ENCODE data around the gene STARD13. TPM values are rescaled to one million over a fixed set of nuclear protein-coding genes. Genes with fewer than 3 reads are reported as not detected.
A peak's percentile ranks its signal among the peaks of the same experiment; 100 is the strongest.

The STARD13 gene
- total RNA-seq, 1 experiment from 2014 or later, result 19.2 TPM

DNA sequence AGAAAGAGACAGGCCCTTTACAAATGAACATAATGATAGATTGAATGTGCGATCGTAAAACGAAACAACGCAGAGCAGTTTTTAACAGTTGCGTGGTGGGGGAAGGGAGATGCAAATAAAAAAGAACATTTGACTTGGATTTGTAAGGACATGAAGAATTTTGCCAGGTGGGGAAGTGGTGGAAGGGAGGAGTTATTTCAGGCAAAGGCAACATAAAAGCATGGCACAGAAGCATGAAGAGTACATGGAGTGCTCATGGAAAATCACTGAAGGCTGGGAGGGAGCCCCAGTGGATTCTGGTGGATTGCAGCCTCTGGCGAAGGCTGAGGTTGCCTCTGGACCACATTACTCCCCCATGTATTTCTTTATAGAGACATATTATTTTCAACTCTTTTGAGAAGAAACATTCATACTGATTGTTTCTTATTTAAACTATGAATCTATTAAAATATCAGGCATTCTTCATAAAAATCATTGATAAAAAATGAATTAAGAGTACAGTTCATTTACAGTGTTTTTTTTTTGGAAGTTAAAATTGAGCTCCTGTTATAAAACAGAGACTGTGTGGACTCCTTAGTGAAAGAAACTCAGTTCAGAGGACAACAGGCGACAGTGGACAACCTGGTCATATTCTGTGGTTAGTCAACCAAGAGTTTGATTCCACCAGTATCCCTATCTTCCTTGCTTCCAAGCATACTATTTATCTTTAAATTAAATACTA, 57.5 kb downstream of the STARD13 start:
- Histone ChIP-seq H3K4me3 (no peak overlapping the region), H3K9me3 (peaks cover 18% of the 10 kb centered on the region), H3K27me3 (no peaks in the 10 kb centered on the region), H3K36me3 (peaks cover 57% of the 10 kb centered on the region)
- DNase-seq, result no peak

DNA sequence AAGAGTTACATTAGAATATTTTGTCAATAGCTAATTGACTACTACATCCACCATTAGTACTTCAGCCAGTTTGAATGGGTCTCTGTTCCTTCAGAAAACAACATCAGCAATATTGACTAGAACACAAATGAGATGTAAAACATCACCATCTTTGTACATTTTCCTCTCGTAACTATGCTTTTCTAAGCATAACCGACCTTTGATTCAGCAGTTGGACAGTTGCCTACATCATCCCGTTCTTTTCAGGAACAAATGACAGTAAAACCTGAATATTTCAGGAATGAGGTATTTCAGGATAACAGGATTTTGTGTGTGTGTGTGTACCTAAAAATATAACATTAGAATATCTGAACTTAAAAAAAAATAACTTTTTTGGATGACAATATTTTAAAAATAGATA, 60.9 kb downstream of the STARD13 start:
- Histone ChIP-seq H3K27me3 (no peaks in the 10 kb centered on the region), H3K9me3 (peaks cover 10% of the 10 kb centered on the region; the same call in 1 of the 2 replicates), H3K4me3 (no peak overlapping the region), H3K36me3 (peaks cover 44% of the 10 kb centered on the region)
- no peak for DNase-seq

DNA sequence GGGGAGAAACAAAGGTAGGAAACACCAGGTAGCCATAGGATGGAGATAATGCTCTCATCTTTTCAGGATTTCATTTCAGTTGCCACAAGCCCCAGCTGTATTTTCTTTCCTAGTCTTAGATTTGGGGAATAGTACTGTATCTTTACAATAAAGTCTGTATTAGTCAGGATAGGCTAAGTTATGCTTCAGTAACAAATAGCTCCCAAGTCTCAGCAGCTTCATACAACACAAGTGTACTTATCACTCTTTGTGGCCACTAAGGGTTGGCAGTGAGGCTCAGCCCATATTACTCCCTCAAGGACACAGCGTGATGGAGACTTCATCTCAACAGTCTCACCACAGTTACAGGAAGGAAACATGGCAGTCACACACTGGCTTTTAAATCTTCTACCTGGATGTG, 61.4 kb downstream of the STARD13 start:
- Histone ChIP-seq H3K9me3 (peaks cover 10% of the 10 kb centered on the region; the same call in 1 of the 2 replicates), H3K36me3 (peaks cover 43% of the 10 kb centered on the region), H3K4me3 (no peak overlapping the region), H3K27me3 (no peaks in the 10 kb centered on the region)
- no peak for DNase-seq

DNA sequence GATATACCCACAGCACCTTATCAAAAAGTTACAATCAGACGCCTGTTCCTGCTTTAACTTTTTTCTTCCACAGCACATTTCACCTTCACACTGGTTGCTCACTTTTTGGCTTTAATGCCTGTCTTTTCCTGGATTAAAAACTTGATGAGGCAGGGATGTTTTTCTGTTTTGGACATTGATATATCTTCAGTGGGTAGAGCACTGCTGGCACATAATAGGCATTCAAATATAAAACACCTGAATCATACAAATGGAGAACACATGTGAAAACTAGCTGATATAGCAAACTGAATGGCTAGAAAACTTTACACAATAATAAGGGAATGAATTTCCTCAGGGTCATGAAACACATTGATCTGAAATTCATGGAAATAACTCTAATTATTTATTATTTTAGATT, 65.6 kb downstream of the STARD13 start:
- no peak overlapping the region for H3K4me3 ChIP-seq
- DNase-seq, result no peak
- H3K27me3 ChIP-seq, result no peaks in the 10 kb centered on the region
- peaks cover 8% of the 10 kb centered on the region; the same call in 1 of the 2 replicates for H3K9me3 ChIP-seq
- peaks cover 39% of the 10 kb centered on the region for H3K36me3 ChIP-seq

DNA sequence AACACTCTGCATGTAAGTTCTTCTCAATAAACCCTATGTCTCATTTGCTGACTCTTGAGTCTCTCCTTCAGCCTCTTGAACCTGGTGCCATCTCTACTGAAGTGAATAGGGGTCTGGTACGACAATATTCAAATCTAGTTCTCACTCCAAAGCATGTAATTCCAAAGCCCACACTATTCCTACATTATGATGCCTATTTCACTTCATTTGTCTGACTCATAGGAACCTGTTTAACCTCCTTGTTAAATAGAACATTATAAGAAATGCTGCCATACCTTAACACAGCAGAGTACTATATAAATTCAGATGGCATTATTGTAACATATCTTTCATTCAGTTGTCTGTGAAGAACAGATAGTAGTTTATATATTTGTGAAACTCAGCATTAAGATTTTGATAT, 67.1 kb downstream of the STARD13 start:
- no peak overlapping the region for H3K4me3 ChIP-seq
- H3K9me3 ChIP-seq, result no peaks in the 10 kb centered on the region
- peaks cover 27% of the 10 kb centered on the region for H3K36me3 ChIP-seq
- no peak for DNase-seq
- H3K27me3 ChIP-seq, result no peaks in the 10 kb centered on the region

DNA sequence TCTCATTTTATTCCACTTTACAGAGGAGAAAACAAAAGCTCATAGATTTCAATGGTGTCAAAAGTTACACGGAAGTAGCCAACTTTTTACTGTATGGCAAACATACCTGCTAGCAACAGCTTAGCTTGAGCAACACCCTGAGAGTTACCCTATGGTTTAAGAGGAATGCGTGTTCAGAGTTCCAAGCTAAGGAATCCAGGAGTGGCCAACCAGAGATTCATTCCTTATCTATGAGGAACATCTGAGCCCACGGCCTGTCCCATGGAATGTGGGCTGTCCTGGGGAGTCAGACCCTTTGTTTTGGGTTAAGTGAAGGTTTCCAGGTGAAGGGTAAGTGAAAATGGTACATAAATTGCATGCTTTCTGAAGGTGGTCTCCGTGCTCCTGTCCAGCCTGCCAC, 67.5 kb downstream of the STARD13 start:
- no peak overlapping the region for H3K4me3 ChIP-seq
- H3K36me3 ChIP-seq, result peaks cover 24% of the 10 kb centered on the region
- no peak for DNase-seq
- no peaks in the 10 kb centered on the region for H3K27me3 ChIP-seq
- no peaks in the 10 kb centered on the region for H3K9me3 ChIP-seq

DNA sequence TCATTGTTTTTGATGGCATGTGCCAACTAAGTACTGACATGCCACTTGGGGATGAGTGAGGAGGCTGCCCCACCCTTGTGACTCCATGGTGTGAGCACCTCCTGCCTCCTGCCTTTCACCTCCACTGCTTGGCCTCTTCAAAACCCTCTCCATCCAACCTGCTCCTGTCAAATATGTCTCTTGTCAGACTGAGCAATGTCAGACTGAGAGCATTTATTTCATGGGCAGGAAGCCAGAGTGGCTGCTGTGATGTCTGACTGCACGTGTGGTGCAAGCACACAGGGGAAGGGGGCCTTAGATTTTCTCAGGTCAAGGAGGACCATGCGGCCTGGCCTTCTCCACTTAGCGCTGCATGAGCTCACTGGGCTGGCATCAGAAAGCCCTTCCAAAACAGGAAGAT, 68.3 kb downstream of the STARD13 start:
- H3K4me3 ChIP-seq, result no peak overlapping the region
- H3K36me3 ChIP-seq, result peaks cover 18% of the 10 kb centered on the region
- no peaks in the 10 kb centered on the region for H3K27me3 ChIP-seq
- DNase-seq, result no peak
- no peaks in the 10 kb centered on the region for H3K9me3 ChIP-seq

DNA sequence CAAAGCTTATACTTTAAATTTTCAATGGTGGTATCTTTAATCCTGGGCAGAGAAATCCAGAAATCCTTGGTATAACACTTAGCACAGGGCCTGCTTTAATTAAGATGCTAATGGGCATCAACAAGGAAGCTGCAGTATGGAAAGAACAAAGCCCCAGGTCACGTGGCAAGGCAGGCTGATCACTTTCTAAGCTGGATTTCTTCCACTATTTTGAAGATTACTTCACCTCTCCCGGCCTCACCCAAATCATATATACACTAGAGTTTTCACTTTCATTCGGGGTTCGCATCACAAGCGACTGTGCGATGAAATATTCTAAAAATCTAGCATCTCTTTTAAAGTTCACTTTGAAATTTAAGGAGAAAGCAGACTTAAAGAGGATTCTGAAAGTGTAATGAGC, 71.8 kb downstream of the STARD13 start:
- DNase-seq, result no peak
- Histone ChIP-seq H3K27me3 (no peaks in the 10 kb centered on the region), H3K36me3 (peaks cover 16% of the 10 kb centered on the region), H3K9me3 (no peaks in the 10 kb centered on the region), H3K4me3 (no peak overlapping the region)

DNA sequence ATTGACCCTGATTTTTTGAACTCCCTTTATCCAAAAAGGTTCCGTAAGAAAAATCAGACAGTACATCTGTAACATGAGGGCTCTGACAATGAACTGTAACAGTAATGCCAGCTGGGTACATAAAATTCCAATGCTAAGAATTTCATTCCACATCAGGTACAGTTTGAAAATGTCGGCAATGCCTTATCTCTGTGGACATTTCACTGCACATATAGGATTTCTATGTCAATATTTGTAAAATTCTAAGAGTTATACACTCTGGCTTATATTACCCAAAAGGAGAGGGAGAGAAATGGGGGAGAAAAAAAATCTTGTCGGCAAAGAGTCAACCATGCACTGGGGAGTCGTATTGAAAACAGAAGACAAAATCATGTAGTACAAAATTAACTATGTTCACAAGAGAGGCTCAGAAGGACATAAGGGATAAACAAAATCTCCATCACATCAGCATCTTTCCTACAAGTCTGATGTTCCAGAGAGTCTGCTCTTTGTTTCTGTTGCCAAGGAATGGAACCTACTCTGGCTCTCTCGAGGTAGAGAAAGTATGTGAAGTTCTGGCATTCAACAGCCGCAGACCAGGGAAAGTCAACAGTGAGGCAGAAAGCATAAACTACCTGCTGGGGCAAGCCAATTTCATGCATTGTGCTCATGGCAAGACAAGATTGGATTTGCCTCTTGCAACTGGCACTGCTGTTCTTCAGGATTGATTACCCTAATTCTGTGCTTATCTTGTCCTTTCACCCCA, 72.4 kb downstream of the STARD13 start:
- Histone ChIP-seq H3K36me3 (peaks cover 10% of the 10 kb centered on the region), H3K9me3 (no peaks in the 10 kb centered on the region), H3K4me3 (no peak overlapping the region), H3K27me3 (no peaks in the 10 kb centered on the region)
- no peak for DNase-seq

DNA sequence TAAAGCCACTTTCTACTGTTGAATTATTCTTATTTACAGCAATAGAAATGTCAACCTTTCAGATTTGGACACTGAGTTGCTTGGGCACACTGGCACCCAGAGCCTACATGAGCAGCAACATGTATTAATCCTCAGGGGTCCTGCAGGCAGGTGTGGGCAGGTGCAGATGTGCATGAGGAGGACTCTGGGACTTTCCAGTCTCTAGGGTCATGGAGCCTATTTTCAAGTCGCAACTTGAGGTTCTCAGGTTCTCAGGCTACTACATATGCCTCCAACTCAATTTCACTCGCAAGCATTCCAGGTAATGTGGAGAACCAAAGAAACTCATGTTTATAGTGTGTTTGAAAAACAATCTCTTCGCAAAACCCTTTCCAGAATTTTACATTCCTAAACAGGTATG, 73.2 kb downstream of the STARD13 start:
- H3K9me3 ChIP-seq, result no peaks in the 10 kb centered on the region
- no peaks in the 10 kb centered on the region for H3K27me3 ChIP-seq
- H3K4me3 ChIP-seq, result no peak overlapping the region
- DNase-seq, result no peak
- H3K36me3 ChIP-seq, result peaks cover 7% of the 10 kb centered on the region; the same call in 1 of the 2 replicates

DNA sequence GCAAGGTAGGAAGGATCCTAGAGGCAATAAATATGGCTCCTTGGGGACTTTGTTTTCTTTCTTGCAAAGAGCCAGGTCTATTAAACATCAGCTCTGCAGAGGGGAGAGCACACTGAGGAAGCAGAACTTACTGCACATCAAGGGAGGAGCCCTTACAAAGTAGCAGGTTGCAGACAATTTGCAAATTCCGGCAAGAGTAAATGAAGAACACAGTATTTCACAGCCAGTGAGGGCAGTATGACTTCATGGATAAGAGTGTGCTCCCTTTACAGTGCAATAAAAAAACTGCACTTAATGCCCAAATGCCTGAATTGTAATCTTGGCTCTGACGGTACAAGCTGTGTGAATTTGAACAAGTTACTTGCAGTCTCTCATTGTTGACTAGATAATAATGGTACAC, 75.5 kb downstream of the STARD13 start:
- H3K9me3 ChIP-seq, result no peaks in the 10 kb centered on the region
- no peak overlapping the region for H3K4me3 ChIP-seq
- peaks cover 7% of the 10 kb centered on the region for H3K36me3 ChIP-seq
- no peak for DNase-seq
- H3K27me3 ChIP-seq, result no peaks in the 10 kb centered on the region

DNA sequence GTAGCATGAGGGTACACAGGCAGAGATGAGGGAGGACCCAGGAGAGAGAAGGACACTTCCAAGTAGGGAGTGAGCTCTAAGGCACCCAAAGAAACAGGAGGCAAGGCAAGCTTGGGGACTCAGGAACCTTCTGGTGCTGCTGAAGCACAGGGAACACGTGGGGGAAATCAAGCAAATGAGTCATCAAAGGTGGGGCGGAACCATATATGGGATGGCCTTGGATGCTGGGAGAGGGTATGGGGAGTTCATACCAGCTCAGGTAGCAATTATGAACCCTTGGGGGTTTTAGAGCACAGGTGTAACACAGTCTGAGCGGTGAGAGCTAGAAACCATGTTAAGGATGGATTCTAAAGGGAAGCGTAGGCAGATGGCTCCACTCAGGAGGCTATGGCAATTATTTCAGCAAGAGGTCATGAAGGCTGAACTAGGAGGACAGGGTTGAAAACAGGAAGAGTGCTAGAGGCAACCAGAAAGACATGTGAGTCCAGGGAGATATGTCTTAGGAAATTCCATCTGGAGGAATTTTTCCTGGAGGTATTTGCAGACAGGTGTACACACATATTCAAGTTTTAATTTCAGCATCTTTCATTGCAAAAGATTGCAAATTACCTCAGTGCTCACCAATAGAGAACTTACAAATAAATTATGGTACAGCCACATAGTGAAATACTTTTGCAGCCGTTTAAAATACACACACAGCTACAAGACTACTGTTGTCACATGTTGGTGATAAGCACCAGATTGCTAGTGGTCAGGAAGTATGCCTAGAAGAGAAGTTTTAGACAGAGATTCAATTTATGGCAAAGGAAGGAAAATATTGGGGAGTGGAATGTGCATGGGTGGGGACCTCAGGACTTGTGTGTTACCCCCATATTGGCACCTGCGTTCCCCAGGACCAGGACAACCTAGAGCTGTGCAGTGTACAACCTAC, 77.0 kb downstream of the STARD13 start:
- peaks cover 12% of the 10 kb centered on the region for H3K36me3 ChIP-seq
- H3K4me3 ChIP-seq, result no peak overlapping the region
- H3K27me3 ChIP-seq, result no peaks in the 10 kb centered on the region
- H3K9me3 ChIP-seq, result no peaks in the 10 kb centered on the region
- DNase-seq, result no peak

DNA sequence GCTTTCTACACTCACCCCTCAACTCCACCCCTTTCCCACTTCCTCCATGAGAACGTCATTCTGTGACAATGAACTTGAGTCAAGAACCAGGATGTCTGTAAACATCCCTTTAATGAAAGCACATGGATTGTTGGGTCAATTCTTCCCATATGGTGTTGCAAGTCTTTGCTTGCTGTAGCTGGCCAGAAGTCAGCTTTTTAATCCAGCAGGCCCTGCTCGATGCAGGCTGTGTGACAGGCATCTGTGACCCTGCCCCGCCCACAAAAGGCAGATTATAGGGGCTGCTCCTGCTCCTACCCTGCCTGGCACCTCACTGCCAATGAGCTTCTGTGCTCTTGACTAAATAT, 78.0 kb downstream of the STARD13 start:
- DNase-seq, result peak; percentile 66
- H3K27me3 ChIP-seq, result no peaks in the 10 kb centered on the region
- peaks cover 18% of the 10 kb centered on the region for H3K36me3 ChIP-seq
- no peak overlapping the region for H3K4me3 ChIP-seq
- no peaks in the 10 kb centered on the region for H3K9me3 ChIP-seq

DNA sequence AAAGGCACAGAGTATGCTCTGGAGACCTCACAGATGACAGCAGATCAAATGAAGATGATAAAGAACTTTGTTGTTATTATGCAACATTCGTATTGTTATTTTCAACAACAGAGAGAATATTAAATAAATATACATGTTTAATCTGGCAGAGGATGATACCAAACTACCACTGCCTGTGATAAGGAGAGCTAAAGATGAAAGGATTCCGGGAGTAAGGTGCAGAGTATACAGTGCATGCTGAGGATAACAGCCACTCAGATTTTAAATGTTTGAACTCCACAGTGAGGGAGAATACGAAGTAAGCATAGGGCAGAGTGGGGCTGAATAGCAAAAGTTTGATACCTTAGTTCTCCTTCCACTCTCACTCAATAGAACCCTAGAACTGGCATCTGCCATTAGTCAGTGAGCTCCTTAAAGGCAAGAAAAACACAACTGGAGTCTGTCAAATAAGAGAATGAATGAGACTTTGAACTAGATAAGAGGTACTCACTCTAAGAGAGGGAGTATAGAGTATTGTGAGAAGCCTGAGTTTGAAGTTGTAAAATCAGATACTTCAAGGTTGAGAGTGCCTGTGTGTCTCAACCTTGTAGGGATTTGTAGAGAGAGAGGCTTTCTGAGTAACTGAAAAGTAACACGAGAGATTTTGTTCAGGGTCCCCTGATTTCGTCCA, 78.5 kb downstream of the STARD13 start:
- no peaks in the 10 kb centered on the region for H3K9me3 ChIP-seq
- no peak overlapping the region for H3K4me3 ChIP-seq
- peaks cover 23% of the 10 kb centered on the region for H3K36me3 ChIP-seq
- no peak for DNase-seq
- no peaks in the 10 kb centered on the region for H3K27me3 ChIP-seq

DNA sequence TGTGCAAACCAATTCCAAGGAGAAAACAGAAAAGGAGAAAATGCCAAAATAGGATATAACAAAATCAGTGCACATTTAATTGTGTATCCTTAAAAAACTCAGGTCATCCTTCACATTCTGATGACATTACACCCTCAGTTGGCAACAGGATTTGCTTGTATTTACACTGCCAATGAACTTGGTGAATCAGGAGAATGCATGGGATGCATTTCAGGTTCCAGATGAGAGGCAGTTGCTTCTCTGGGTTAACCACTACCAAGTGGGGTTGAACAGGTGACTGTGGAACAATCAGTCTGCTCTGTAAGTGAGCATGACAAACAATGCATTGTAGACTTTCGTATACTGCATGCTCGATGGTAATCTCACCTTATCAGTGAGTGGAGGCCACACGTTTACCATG, 79.1 kb downstream of the STARD13 start:
- H3K27me3 ChIP-seq, result no peaks in the 10 kb centered on the region
- peak; percentile 59 for DNase-seq
- no peak overlapping the region for H3K4me3 ChIP-seq
- peaks cover 30% of the 10 kb centered on the region for H3K36me3 ChIP-seq
- H3K9me3 ChIP-seq, result no peaks in the 10 kb centered on the region

DNA sequence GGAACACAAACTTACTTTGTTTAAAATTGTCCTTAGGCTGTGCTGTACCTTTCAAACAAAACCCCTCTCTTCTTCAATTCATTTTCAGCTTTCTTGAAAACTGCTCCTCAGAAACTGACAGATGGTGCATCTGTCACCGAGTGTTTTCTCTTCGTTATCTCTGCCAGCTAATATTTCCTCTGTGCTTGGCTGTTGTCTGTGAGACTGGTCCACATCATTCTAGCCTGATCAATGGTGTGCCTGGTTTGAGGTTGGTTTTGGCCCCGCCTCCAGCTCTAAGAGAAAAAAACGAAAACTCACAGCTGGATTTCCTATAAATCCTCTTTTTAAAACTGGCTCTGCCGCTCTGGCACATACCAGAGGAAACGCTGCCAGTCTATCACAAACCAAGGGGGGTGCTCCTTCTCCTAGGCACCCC, 79.7 kb downstream of the STARD13 start:
- DNase-seq, result peak; percentile 70
- Histone ChIP-seq H3K4me3 (peak overlapping the region; percentile 36), H3K9me3 (no peaks in the 10 kb centered on the region), H3K27me3 (no peaks in the 10 kb centered on the region), H3K36me3 (peaks cover 34% of the 10 kb centered on the region)

DNA sequence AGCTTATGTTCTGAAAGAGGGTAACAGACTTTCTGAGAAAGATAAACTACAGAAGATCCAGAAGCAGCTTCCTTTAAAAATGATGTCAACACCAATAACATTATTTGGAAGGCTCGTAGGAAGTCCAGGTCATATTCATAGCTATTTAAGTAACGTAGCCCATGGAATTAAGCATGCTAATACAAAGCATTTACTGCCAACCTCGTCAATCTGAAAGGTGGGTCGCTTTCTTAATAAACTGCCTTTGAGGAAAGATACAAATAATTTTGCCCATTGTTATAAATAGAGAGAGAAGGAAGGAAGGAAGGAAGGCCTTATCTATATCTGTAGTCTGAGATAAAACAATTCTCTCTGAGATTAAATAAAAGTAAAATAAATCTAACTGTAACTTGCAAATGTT, 80.3 kb downstream of the STARD13 start:
- no peaks in the 10 kb centered on the region for H3K27me3 ChIP-seq
- no peaks in the 10 kb centered on the region for H3K9me3 ChIP-seq
- no peak for DNase-seq
- peak overlapping the region; percentile 36 for H3K4me3 ChIP-seq
- peaks cover 36% of the 10 kb centered on the region for H3K36me3 ChIP-seq
